G401.6 (cell line): Measurements from ENCODE around the gene SPSB1.
A peak's percentile ranks its signal among the peaks of the same experiment; 100 is the strongest.

Experiments used
- FAIRE-seq: peaks from 2 replicates; lab custom pipeline; 2012; peaks lifted over from hg19 to GRCh38; lab: Jason Lieb, UNC

SPSB1 gene

GRCh38 chr1:9397047-9397446 lies 104.4 kb downstream of the SPSB1 start:
- FAIRE-seq: no peak

DNA sequence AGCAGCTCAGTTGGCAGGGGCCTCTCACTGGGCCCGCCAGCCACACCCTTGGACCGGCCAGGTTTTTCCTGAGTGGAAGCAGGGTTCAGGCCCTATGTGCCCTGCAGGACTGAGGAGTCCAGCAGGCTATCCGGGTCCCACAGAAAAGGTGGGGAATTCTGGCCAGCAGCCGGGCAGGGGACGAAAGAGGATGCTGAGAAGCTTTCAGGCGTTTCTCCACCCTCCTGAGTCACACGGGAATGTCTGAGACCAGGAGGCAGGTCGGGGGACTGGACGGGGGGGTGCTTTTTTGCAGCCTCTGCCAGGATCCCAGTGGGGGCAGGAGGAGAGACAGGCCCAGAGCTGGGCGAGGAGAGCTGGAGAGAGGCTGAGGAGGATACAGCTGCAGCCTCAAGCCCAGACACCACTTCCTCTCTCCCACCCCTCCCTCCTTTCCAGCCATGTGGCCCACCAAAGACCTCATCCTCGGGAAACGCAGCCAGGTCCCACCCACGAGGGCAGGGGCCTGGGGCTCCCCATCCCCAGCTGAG lies 105.4 kb downstream of the SPSB1 start:
- FAIRE-seq: no peak

DNA sequence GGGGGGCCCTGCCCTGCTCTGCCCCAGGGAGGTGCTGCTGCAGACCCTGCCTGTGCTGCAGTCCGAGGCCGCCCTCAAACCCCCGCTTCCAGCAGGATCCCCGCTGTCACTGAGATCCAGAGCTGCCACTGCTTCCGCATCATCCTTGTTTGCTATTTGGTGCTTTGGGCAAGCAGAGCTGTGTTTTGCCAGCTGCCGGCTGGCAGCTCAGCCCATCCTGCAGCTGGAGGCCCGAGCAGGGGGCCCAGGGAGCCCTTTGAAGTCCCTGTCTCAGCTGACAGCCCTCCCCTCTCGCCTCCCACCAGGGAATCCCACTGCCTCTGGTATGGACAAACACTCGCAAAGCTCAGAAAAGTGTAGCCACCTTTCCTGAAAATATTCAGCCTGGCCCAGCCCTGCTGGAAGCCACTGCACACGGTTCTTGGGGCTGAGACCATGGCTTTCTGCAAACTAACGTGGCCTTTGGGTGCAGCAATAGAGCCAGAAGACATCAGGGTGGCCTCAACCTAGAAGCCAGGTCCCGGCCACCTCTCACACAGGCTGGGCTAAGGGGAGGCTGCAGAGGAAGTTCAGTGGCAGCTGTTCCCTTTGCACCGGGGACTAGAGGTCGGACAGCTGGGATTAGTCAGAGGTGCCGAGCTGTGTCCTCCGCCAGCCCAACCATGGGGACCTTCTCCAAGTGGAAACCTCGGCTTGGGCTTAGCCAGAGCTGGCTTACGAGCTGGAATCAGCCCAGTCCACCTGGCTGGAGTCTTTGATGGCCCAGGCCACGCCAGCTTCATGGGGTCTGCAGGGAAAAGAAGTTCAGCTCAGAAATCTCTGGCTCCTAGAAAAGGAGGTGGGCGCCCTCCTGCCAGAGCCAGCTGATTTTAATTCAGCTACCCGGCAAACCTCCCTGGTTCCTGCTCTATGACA lies 107.1 kb downstream of the SPSB1 start:
- no peak for FAIRE-seq

- FAIRE-seq: no peak
Observed at GRCh38 chr1:9400425-9401079, 107.9 kb downstream of the SPSB1 start.

GRCh38 chr1:9401080-9401453 lies 108.4 kb downstream of the SPSB1 start:
- no peak for FAIRE-seq

GRCh38 chr1:9402256-9402616 lies 109.5 kb downstream of the SPSB1 start:
- FAIRE-seq: no peak

- FAIRE-seq: no peak
Observed at GRCh38 chr1:9402717-9403225, 110.1 kb downstream of the SPSB1 start.

GRCh38 chr1:9404117-9404914 lies 111.6 kb downstream of the SPSB1 start:
- FAIRE-seq: no peak

GRCh38 chr1:9406111-9406510 lies 113.4 kb downstream of the SPSB1 start:
- no peak for FAIRE-seq

- peak; percentile 83 for FAIRE-seq
Observed at GRCh38 chr1:9410737-9411297, 118.1 kb downstream of the SPSB1 start.

GRCh38 chr1:9413071-9413876 lies 120.6 kb downstream of the SPSB1 start:
- no peak for FAIRE-seq

DNA sequence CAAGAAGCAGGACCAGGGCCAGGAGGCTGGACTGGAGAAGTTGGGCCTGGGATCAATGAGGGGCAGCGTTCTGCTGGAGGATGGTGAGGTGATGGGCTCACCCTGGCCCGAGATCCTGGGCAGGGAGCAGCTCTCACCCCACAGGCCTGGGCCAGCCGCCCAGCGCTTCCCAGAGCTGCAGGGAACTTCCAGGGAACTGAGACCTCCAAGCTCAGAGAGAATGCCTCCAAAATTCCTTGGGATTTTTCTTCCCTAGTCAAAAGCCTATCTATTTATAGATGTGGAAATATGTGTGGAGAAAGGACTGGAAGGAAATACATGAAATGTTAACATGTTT lies 121.2 kb downstream of the SPSB1 start:
- FAIRE-seq: no peak

DNA sequence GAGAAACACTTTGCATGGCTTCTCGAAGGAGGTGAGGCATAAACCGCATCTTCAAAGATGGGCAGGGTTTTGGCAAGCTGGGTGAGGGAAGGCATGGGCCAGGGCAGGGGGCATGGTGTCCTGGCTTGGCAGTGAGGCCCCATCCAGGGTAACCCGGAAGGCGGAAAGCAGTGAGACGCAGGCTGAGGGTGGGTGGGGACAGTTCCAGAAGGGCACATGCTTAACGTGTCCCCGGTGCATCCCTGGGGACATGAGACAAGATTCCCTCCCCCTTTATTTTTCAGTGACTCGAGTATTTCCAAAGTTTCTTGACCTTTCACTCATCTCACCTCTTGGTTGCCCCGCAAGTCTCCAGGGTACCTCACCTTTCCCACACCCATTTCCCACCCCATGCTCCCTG lies 123.8 kb downstream of the SPSB1 start:
- no peak for FAIRE-seq

- FAIRE-seq: no peak
Observed at GRCh38 chr1:9416918-9417500, 124.3 kb downstream of the SPSB1 start.

- FAIRE-seq: no peak
Observed at GRCh38 chr1:9417695-9418094, 125.0 kb downstream of the SPSB1 start.

GRCh38 chr1:9418851-9419250 lies 126.2 kb downstream of the SPSB1 start:
- FAIRE-seq: no peak
